ENCODE results near the gene MEAK7. TPM values are rescaled to one million over a fixed set of nuclear protein-coding genes. Genes with fewer than 3 reads are reported as not detected.

MEAK7 gene
- total and polyA plus RNA-seq, 12 donors = 3.6 to 14.1 (median 6.8) TPM

DNA sequence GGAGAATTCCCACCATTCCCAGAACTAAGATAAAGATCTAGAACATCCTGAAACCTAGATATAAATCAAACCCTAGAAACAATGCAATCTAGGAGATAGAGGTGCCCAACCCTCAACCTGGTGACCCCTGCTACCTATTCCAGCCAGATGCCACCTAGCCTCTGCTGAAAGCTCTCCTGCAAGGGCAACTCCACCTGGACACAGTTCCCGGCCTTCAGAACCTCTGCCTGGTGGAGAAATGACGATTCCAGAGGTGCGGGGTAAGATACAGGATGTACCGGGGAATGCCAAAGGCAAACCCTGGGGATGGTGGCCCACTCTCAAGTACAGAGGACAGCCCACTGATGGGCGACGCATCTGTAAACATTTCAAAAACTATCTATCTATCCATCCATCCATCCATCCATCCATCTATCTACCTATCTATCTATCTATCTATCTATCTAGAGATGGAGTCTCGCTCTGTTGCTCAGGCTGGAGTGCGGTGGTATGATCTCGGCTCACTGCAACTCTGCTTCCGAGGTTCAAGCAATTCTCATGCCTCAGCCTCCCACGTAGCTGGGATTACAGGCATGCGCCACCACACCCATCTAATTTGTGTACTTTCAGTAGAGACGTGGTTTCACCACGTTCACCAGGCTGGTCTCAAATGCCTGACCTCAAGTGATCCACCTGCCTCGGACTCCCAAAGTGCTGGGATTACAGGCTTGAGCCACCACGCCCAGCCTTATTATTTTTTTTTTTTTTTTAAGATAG, 19.0 kb downstream of the MEAK7 start:
- WGBS, 4 donors = 89 to 98% (median 94%) methylated on average over 15 to 16 of the region's 16 CpGs
- DNase-seq = peak in 1 of 7 donors; percentile 35
- H3K36me3 ChIP-seq (replicated peaks in 1 of 2) = no peaks in the 10 kb centered on the region

GRCh38 chr16:84484579-84485254, 19.7 kb downstream of the MEAK7 start:
- Histone ChIP-seq H3K27me3 (no peaks in the 10 kb centered on the region), H3K4me3 (no peak overlapping the region), H3K27ac (no peak overlapping the region), H3K36me3 (replicated peaks in 1 of 2) (no peaks in the 10 kb centered on the region), H3K4me1 (replicated peaks in 1 of 2) (no peaks in the 10 kb centered on the region), H3K9me3 (replicated peaks in 1 of 3) (no peaks in the 10 kb centered on the region)
- WGBS, 4 donors = 53 to 62% (median 54%) methylated on average over 11 to 15 of the region's 15 CpGs
- no peak for TF ChIP-seq POLR2A (IDR thresholded peaks at IDR 0.05)
- TF ChIP-seq, protein P1, sequence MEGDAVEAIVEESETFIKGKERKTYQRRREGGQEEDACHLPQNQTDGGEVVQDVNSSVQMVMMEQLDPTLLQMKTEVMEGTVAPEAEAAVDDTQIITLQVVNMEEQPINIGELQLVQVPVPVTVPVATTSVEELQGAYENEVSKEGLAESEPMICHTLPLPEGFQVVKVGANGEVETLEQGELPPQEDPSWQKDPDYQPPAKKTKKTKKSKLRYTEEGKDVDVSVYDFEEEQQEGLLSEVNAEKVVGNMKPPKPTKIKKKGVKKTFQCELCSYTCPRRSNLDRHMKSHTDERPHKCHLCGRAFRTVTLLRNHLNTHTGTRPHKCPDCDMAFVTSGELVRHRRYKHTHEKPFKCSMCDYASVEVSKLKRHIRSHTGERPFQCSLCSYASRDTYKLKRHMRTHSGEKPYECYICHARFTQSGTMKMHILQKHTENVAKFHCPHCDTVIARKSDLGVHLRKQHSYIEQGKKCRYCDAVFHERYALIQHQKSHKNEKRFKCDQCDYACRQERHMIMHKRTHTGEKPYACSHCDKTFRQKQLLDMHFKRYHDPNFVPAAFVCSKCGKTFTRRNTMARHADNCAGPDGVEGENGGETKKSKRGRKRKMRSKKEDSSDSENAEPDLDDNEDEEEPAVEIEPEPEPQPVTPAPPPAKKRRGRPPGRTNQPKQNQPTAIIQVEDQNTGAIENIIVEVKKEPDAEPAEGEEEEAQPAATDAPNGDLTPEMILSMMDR (IDR thresholded peaks at IDR 0.05) = peak; percentile 63 to 93 (median 86)
- DNase-seq = peak; percentile 61 to 89 (median 78)
- intact Hi-C loops (cut with DNase I) = loop anchor here (5.0 to 10.0 kb wide), 2 partner anchors 202 to 520 kb away; partner anchors contain the start of gene NECAB2 (in 1 of the 2)

More for the DNA sequence above, 19.0 kb downstream of the MEAK7 start:
- Histone ChIP-seq H3K27me3 (no peaks in the 10 kb centered on the region), H3K27ac (no peak overlapping the region), H3K4me3 (no peak overlapping the region), H3K4me1 (replicated peaks in 1 of 2) (no peaks in the 10 kb centered on the region), H3K9me3 (replicated peaks in 1 of 3) (no peaks in the 10 kb centered on the region)
- intact Hi-C loops (cut with DNase I) = loop anchor here in 1 of 2 donors (2.0 to 10.0 kb wide), 2 partner anchors 207 to 521 kb away; partner anchors contain the start of gene NECAB2
- TF ChIP-seq, protein P1 (IDR thresholded peaks at IDR 0.05) = no peak
- no peak for TF ChIP-seq POLR2A (IDR thresholded peaks at IDR 0.05)

DNA sequence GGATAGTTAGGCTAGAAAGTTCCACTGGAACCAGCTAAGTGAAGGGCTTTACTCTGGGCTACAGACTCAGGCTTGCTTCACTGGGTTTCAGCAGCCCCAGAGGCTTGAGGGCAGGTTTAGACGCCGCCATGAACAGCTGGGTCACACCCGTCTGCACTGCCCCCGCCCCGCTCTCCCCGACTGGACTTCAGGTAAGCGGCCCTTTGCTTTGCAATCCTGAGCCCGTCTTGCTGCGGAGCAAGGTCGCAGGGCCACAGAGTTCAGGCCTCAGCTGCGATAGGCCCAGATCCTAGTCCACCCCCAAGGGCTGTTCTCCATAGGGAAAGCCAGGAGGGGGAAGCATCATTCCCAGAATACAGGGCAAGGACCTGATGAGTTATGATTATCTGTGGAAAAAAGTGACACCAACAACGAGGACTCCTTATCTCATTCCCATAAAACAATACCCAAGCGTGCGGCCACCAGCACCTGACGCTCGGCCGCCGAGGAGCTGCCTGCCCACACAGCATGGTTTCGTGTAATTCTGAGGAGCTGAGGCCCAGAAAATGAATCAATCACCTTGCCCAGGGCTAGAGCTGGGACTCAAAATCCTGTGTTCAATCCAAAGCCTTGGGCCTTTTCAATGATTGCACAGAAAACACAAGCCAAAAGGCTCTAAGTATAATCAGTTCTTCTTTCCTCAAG, 20.4 kb downstream of the MEAK7 start:
- H3K4me3 ChIP-seq = no peak overlapping the region
- no peak overlapping the region for H3K27ac ChIP-seq
- intact Hi-C loops (cut with DNase I) = loop anchor here (5.0 to 10.0 kb wide), 2 partner anchors 202 to 519 kb away; partner anchors contain the start of gene NECAB2 (in 1 of the 2)
- no peaks in the 10 kb centered on the region for H3K9me3 ChIP-seq (replicated peaks in 1 of 3)
- 87 to 91% (median 90%) methylated on average over 8 to 19 of the region's 19 CpGs for WGBS, 4 donors
- peak in 1 of 7 donors; percentile 46 for DNase-seq
- no peaks in the 10 kb centered on the region for H3K36me3 ChIP-seq (replicated peaks in 1 of 2)
- H3K4me1 ChIP-seq (replicated peaks in 1 of 2) = no peaks in the 10 kb centered on the region
- H3K27me3 ChIP-seq = no peaks in the 10 kb centered on the region
- TF ChIP-seq, protein P1 (IDR thresholded peaks at IDR 0.05) = no peak
- no peak for TF ChIP-seq POLR2A (IDR thresholded peaks at IDR 0.05)

Measured in adrenal gland (tissue), 12 donors.